Adrenal gland (tissue), 12 donors: ENCODE measurements around the gene GPR157. TPM values are rescaled to one million over a fixed set of nuclear protein-coding genes. Genes with fewer than 3 reads are reported as not detected.

Experiments
- DNase-seq, 7 donors: peaks; one replicate each; pipeline ENCODE4 v3.0.0-alpha.2; 2019 to 2020
- H3K27ac ChIP-seq, 5 donors: fragments of 200-600 bp; sonication (generic) in 4 of 5; 1 replicate in 3 of 5; 2 replicates in 2 of 5; pipeline versions ENCODE4 v1.5.1 to v1.8.0; 2016 to 2020; ENCODE audit warnings: mild to moderate bottlenecking in 1 of 5
- H3K27me3 ChIP-seq: fragments of 200-600 bp; 2 replicates; pipeline ENCODE4 v1.8.0; 2021
- H3K36me3 ChIP-seq, 2 donors: fragments of 200-600 bp; replicated peaks in 1 of 2; 1 replicate in 1 of 2; 2 replicates in 1 of 2; pipeline versions ENCODE4 v1.5.1 to v1.8.0; 2018 to 2022
- H3K4me1 ChIP-seq, 2 donors: fragments of 200-600 bp; replicated peaks in 1 of 2; 1 replicate in 1 of 2; 2 replicates in 1 of 2; pipeline versions ENCODE4 v1.5.1 to v1.8.0; 2018 to 2021
- H3K4me3 ChIP-seq, 4 donors: fragments of 200-600 bp; sonication (generic) in 3 of 4; one replicate each; pipeline ENCODE4 v1.5.1; 2016 to 2018
- H3K9me3 ChIP-seq, 3 donors: fragments of 200-600 bp; sonication (generic) in 1 of 3; replicated peaks in 1 of 3; 1 replicate in 2 of 3; 2 replicates in 1 of 3; pipeline versions ENCODE4 v1.5.1 to v1.8.0; 2016 to 2021
- POLR2A ChIP-seq, 2 donors: fragments of 450-650 bp; IDR thresholded peaks; one replicate each; pipeline ENCODE4 v1.6.1; 2017; ENCODE audit warnings: antibody characterized with exemption in 2 of 2, mild to moderate bottlenecking in 2 of 2, moderate library complexity in 1 of 2
- WGBS, 4 donors: extraction: QIAGEN DNeasy Blood & Tissue Kit in 2 of 4; methylation state at CpG; one replicate each; pipeline versions ENCODE4 v1.1.5 to v1.1.7; 2013 to 2017; 5-methylcytosine and 5-hydroxymethylcytosine counted together
- intact Hi-C, 2 donors: fragments of 100-400 bp; cut with DNase I; formaldehyde crosslinking; loops; one replicate each; pipeline versions ENCODE4 v1.14.1 to v1.15.0; 2022 to 2023
- polyA plus RNA-seq, 3 donors: library from polyadenylated mRNA; stranded (reverse); fragments of 200-250 nt in 2 of 3; fragments of 350-450 nt in 1 of 3; fragmentation: Illumina TruSeq in 1 of 3; extraction: RNeasy Lipid Tissue Mini Kit (QIAGEN cat#74804) in 1 of 3; gene quantifications; one replicate each; pipeline ENCODE4 v1.2.3, GENCODE V29; 2013 to 2014
- total RNA-seq, 9 donors: library from RNA; depleted of rRNA in 4 of 9; stranded (reverse); fragments of >200 nt in 4 of 9; fragments of 120-200 nt in 1 of 9; fragmentation: NEBNext Ultra II Directional in 1 of 9; extraction: Animal tissue kit (Norgen Biotek cat#: 25700) in 1 of 9; gene quantifications; one replicate each; pipeline versions ENCODE4 v1.1.0 to v1.2.4, GENCODE V29; 2013 to 2023
- TF ChIP-seq, protein P1 (sequence below), 6 experiments: fragments of 450-650 bp in 4 of 6; fragments of 200-600 bp in 2 of 6; sonication (generic) in 1 of 6; IDR thresholded peaks; 1 replicate in 5 of 6; 2 replicates in 1 of 6; pipeline versions ENCODE4 v1.5.1 to v1.8.0; 2016 to 2021; ENCODE audit warnings: antibody characterized with exemption in 6 of 6, mild to moderate bottlenecking in 2 of 6, moderate library complexity in 1 of 6
- donor health status: healthy with polysubstance abuse.
- donor health status: Bipolar disorder and iron deficiency.
- donor health status: DM: yes; HTN: yes; CAD: no.
- donor health status: DM: no; HTN: no; CAD: no.
- donor health status: DM: no; HTN: no; CAD: no.
- donor health status: DM: yes; HTN: yes; CAD: no.

GPR157 gene
- total and polyA plus RNA-seq, 12 donors, result 2.0 to 16.8 (median 7.5) TPM

DNA sequence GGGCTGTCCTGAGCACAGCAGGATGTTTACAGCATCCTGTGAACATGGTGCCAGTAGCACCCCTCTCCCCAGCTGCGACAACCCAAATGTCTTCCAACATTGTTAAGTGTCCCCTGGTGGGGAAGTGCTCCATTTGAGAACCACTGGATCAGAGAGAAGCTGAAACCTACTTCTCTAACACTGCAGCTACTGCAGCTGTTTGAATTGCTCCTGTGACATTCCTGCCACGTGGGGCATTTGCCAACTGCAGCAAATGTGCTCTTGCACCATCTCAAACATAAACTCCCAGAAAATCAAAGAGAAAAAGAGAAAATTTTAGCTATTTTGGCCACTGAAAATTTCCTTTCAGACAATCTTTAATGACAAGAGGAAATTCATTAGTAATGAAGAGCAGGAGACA, 70.4 kb downstream of the GPR157 start:
- Histone ChIP-seq H3K4me3 (no peak overlapping the region), H3K27me3 (no peaks in the 10 kb centered on the region), H3K27ac (no peak overlapping the region), H3K9me3 (no peaks in the 10 kb centered on the region), H3K36me3 (no peaks in the 10 kb centered on the region), H3K4me1 (no peaks in the 10 kb centered on the region)
- 64 to 77% (median 69%) methylated on average over 1 to 2 of the region's 2 CpGs for WGBS, 4 donors
- DNase-seq, result no peak
- no peak for TF ChIP-seq POLR2A (IDR thresholded peaks at IDR 0.05)
- TF ChIP-seq, protein P1, sequence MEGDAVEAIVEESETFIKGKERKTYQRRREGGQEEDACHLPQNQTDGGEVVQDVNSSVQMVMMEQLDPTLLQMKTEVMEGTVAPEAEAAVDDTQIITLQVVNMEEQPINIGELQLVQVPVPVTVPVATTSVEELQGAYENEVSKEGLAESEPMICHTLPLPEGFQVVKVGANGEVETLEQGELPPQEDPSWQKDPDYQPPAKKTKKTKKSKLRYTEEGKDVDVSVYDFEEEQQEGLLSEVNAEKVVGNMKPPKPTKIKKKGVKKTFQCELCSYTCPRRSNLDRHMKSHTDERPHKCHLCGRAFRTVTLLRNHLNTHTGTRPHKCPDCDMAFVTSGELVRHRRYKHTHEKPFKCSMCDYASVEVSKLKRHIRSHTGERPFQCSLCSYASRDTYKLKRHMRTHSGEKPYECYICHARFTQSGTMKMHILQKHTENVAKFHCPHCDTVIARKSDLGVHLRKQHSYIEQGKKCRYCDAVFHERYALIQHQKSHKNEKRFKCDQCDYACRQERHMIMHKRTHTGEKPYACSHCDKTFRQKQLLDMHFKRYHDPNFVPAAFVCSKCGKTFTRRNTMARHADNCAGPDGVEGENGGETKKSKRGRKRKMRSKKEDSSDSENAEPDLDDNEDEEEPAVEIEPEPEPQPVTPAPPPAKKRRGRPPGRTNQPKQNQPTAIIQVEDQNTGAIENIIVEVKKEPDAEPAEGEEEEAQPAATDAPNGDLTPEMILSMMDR (IDR thresholded peaks at IDR 0.05), result no peak
- intact Hi-C loops, result no loop called here

DNA sequence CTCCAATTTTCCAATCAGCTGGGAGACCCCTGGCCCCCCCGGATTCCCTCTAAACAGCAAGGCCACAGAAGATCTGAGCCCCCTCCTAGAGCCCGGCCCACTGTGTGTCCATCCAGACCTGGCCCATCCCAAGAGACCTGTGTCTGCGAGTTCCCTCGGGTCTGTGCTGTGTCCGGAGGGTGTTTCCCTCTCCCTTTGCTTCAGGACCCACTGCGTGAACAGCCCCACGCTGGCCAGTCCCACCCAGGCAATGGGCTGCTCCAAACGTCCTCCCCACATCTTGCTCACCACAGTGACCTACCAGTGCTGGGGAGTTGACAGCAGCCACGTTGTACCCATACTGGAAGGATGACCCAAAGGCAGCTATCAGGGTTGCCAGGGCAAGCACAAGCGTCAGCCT, 71.1 kb downstream of the GPR157 start:
- Histone ChIP-seq H3K36me3 (no peaks in the 10 kb centered on the region), H3K9me3 (no peaks in the 10 kb centered on the region), H3K4me3 (no peak overlapping the region), H3K4me1 (no peaks in the 10 kb centered on the region), H3K27me3 (no peaks in the 10 kb centered on the region), H3K27ac (no peak overlapping the region)
- 80 to 88% (median 83%) methylated on average over 2 to 10 of the region's 10 CpGs for WGBS, 4 donors
- TF ChIP-seq, protein P1 (IDR thresholded peaks at IDR 0.05), result no peak
- TF ChIP-seq POLR2A (IDR thresholded peaks at IDR 0.05), result no peak
- intact Hi-C loops, result no loop called here
- DNase-seq, result peak in 1 of 7 donors; percentile 5

DNA sequence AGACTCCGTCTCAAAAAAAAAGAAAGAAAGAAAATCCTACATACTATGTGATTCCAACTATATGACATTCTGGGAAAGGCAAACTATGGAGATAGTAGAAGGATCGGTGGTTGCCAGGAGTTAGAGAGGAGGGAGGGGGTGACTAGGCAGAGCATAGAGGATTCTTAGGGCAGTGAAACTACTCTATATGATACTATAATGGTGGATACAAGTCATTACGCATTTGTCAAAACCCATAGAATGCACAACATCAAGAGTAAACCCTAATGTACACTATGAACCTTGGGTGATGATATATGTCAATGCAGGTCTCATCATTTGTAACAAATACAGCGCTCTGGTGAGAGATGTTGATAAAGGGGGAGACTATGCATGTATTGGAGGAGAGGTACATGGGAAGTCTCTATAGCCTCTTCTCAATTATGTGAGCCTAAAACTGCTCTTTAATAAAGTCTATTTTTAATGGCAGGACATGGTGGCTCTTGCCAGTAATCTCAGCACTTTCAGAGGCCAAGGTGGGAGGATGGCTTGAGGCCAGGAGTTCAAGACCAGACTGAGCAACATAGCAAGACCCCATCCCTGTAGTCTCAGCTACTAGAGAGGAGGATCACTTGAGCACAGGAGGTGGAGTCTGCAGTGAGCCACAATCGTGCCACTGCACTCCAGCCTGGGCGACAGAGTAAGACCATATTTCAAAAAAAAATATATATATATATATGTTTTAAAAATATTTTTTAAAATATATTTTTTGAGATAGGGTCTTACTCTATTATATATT, 76.4 kb downstream of the GPR157 start:
- Histone ChIP-seq H3K4me1 (no peaks in the 10 kb centered on the region), H3K36me3 (no peaks in the 10 kb centered on the region), H3K27ac (no peak overlapping the region), H3K4me3 (no peak overlapping the region), H3K27me3 (no peaks in the 10 kb centered on the region), H3K9me3 (no peaks in the 10 kb centered on the region)
- WGBS, 4 donors, result 89 to 94% (median 93%) methylated on average over 6 of the region's 6 CpGs
- no peak for DNase-seq
- TF ChIP-seq, protein P1 (IDR thresholded peaks at IDR 0.05), result no peak
- no peak for TF ChIP-seq POLR2A (IDR thresholded peaks at IDR 0.05)
- intact Hi-C loops, result no loop called here

DNA sequence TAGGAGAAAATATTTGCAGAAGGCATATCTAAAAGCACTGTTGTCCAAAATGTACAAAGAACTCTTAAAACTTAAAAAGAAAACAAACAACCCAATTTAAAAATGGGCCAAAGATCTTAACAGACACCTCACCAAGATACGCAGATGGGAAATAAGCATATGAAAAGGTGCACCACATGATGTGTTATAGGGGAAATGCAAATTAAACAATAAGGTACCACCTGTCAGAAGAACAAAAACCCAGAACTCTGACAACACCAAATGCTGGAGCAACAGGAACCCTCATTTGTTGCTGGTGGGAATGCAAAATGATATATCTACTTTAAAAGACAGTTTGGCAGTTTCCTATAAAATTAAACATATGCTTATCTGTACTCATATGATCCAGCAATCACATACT, 77.5 kb downstream of the GPR157 start:
- no peaks in the 10 kb centered on the region for H3K9me3 ChIP-seq
- no peak for DNase-seq
- 63 to 85% (median 76%) methylated on average over 1 of the region's 1 CpG for WGBS, 4 donors
- no peaks in the 10 kb centered on the region for H3K36me3 ChIP-seq
- intact Hi-C loops, result no loop called here
- no peak for TF ChIP-seq POLR2A (IDR thresholded peaks at IDR 0.05)
- TF ChIP-seq, protein P1 (IDR thresholded peaks at IDR 0.05), result no peak
- no peaks in the 10 kb centered on the region for H3K4me1 ChIP-seq
- no peaks in the 10 kb centered on the region for H3K27me3 ChIP-seq
- H3K4me3 ChIP-seq, result no peak overlapping the region
- H3K27ac ChIP-seq, result no peak overlapping the region
